MM.1S (cell line): Measurements from ENCODE around the gene SLIT3.
A peak's percentile ranks its signal among the peaks of the same experiment; 100 is the strongest.

Experiments used
- DNase-seq: peaks from one replicate; pipeline ENCODE4 v3.0.0-alpha.2; 2015
- H2AFZ ChIP-seq: fragments of 300-600 bp; sonication (generic); 2 replicates; pipeline ENCODE4 v1.6.0; 2016; ENCODE audit warnings: antibody characterized with exemption, low read length
- H3F3A ChIP-seq: fragments of 300-600 bp; sonication (generic); 2 replicates; pipeline ENCODE4 v1.6.1; 2016; ENCODE audit warnings: mild to moderate bottlenecking, antibody characterized with exemption, low read length, moderate library complexity, mixed read lengths; ENCODE audit not compliant: insufficient read depth
- H3K27ac ChIP-seq: fragments of 300-600 bp; sonication (generic); 2 replicates; pipeline ENCODE4 v1.5.1; 2016; ENCODE audit warnings: mild to moderate bottlenecking, low read length
- H3K27me3 ChIP-seq: fragments of 300-600 bp; sonication (generic); replicated peaks from 2 replicates; pipeline ENCODE4 v1.6.0; 2016; ENCODE audit warnings: low read length; ENCODE audit not compliant: insufficient read depth
- H3K36me3 ChIP-seq: fragments of 300-600 bp; sonication (generic); replicated peaks from 2 replicates; pipeline ENCODE4 v1.6.1; 2016; ENCODE audit warnings: mild to moderate bottlenecking, low read length, mixed read lengths; ENCODE audit not compliant: insufficient read depth
- H3K4me1 ChIP-seq: fragments of 300-600 bp; sonication (generic); 2 replicates; pipeline ENCODE4 v1.6.1; 2016; ENCODE audit warnings: low read length, mixed read lengths
- H3K4me2 ChIP-seq: fragments of 300-600 bp; sonication (generic); 2 replicates; pipeline ENCODE4 v1.6.0; 2016; ENCODE audit warnings: low read depth, low read length
- H3K4me3 ChIP-seq: fragments of 300-600 bp; sonication (generic); 2 replicates; pipeline ENCODE4 v1.5.1; 2016; ENCODE audit warnings: low read length, mixed read lengths
- H3K79me2 ChIP-seq: fragments of 300-600 bp; sonication (generic); 2 replicates; pipeline ENCODE4 v1.6.1; 2016; ENCODE audit warnings: mixed run types, low read length, mixed read lengths
- H3K9ac ChIP-seq: fragments of 300-600 bp; sonication (generic); 2 replicates; pipeline ENCODE4 v1.6.1; 2016; ENCODE audit warnings: low read length, mixed read lengths
- H3K9me2 ChIP-seq: fragments of 300-600 bp; sonication (generic); replicated peaks from 2 replicates; pipeline ENCODE4 v1.6.1; 2016; ENCODE audit warnings: mild to moderate bottlenecking, low read length, mixed read lengths; ENCODE audit not compliant: insufficient read depth
- H3K9me3 ChIP-seq: fragments of 300-600 bp; sonication (generic); replicated peaks from 2 replicates; pipeline ENCODE4 v1.6.1; 2016; ENCODE audit warnings: mild to moderate bottlenecking, low read length, mixed read lengths; ENCODE audit not compliant: insufficient read depth
- H4K20me1 ChIP-seq: fragments of 300-600 bp; sonication (generic); 2 replicates; pipeline ENCODE4 v1.6.1; 2016; ENCODE audit warnings: mild to moderate bottlenecking, low read length, moderate library complexity, mixed read lengths; ENCODE audit not compliant: insufficient read depth
- EZH2 ChIP-seq: fragments of 300-600 bp; sonication (generic); optimal IDR thresholded peaks from 2 replicates; pipeline ENCODE3; 2017; ENCODE audit warnings: low read depth, mild to moderate bottlenecking, antibody characterized with exemption, low read length, mixed read lengths
- EZH2phosphoT487 ChIP-seq: fragments of 300-600 bp; sonication (generic); IDR thresholded peaks from 2 replicates; pipeline ENCODE4 v1.6.1; 2018; ENCODE audit warnings: antibody characterized with exemption, low read length
- TF ChIP-seq, protein P1 (sequence below): fragments of 300-600 bp; sonication (generic); IDR thresholded peaks from 2 replicates; pipeline ENCODE4 v1.5.1; 2016; ENCODE audit warnings: antibody characterized with exemption, low read length, mixed read lengths

The SLIT3 gene

DNA sequence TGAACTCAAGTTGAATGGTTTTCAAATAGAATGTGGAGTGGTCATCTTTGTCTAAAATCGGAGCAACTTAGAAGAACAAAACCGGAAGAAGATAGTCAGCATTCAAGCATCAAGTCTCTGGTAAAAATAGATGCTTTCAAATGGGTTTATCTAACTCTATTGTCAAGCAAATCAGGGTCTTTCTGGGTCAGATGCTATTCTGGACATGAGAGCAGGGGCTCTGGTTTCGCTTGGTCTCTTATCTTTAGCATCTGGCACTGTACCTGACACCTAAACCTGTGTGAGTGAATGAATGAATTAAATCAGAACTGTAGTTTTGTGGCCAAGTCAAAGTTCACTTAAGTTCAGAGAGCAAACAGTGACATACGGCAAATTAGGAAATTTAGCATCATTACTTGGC lies 173.5 kb downstream of the SLIT3 start:
- Histone ChIP-seq H3K9me2 (no peaks in the 10 kb centered on the region), H3K4me3 (0 out of 2 replicates have a peak overlapping the region, but pooled peaks have one; percentile 21), H3K9ac (peak overlapping the region; percentile 16; the same call in 1 of the 2 replicates), H3K4me1 (peaks cover 35% of the 10 kb centered on the region), H2AFZ (peak overlapping the region; percentile 8), H3K36me3 (no peaks in the 10 kb centered on the region), H3F3A (peaks cover 11% of the 10 kb centered on the region), H4K20me1 (no peaks in the 10 kb centered on the region), H3K27ac (peak overlapping the region; percentile 78; the same call in 1 of the 2 replicates), H3K79me2 (no peaks in the 10 kb centered on the region), H3K9me3 (no peaks in the 10 kb centered on the region), H3K27me3 (no peaks in the 10 kb centered on the region), H3K4me2 (peak overlapping the region; percentile 74)
- no peak for TF ChIP-seq EZH2phosphoT487
- TF ChIP-seq, protein P1, sequence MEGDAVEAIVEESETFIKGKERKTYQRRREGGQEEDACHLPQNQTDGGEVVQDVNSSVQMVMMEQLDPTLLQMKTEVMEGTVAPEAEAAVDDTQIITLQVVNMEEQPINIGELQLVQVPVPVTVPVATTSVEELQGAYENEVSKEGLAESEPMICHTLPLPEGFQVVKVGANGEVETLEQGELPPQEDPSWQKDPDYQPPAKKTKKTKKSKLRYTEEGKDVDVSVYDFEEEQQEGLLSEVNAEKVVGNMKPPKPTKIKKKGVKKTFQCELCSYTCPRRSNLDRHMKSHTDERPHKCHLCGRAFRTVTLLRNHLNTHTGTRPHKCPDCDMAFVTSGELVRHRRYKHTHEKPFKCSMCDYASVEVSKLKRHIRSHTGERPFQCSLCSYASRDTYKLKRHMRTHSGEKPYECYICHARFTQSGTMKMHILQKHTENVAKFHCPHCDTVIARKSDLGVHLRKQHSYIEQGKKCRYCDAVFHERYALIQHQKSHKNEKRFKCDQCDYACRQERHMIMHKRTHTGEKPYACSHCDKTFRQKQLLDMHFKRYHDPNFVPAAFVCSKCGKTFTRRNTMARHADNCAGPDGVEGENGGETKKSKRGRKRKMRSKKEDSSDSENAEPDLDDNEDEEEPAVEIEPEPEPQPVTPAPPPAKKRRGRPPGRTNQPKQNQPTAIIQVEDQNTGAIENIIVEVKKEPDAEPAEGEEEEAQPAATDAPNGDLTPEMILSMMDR = no peak
- no peak for TF ChIP-seq EZH2
- peak; percentile 92 for DNase-seq

DNA sequence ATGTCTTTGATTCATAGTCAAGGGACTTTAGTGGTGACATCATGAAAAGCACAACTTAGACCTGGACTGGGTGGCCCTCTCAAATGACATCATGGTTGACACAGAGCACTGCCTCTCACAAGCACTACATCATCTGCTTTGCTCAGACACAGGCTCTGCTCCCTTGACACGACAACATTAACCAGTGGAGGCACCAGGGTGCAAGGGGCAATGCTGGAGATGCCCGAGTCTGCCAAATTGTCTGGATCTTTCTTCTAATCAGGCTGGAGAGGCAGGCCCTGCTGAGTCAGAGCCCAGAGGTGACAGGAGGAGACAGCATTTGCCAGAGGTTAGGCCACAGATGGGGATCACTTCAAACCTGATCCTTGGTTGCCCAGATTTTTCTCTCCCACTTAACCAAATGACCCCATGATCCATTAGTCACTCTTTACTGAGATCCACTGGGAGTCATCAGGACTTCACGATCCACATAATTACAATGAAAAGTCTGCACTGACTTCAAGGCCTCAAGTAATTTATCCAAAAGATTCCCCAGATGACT lies 174.4 kb downstream of the SLIT3 start:
- TF ChIP-seq EZH2 (no peak), EZH2phosphoT487 (no peak)
- TF ChIP-seq, protein P1 = no peak

GRCh38 chr5:169125571-169125970 lies 175.4 kb downstream of the SLIT3 start:
- H3K4me1 ChIP-seq = peaks cover 25% of the 10 kb centered on the region
- no peaks in the 10 kb centered on the region for H4K20me1 ChIP-seq
- no peaks in the 10 kb centered on the region for H3K79me2 ChIP-seq
- H3K27me3 ChIP-seq = no peaks in the 10 kb centered on the region
- H3F3A ChIP-seq = peaks cover 11% of the 10 kb centered on the region
- H2AFZ ChIP-seq = no peak overlapping the region
- no peak for DNase-seq
- H3K4me2 ChIP-seq = no peak overlapping the region
- H3K27ac ChIP-seq = no peak overlapping the region
- no peaks in the 10 kb centered on the region for H3K9me3 ChIP-seq
- H3K36me3 ChIP-seq = no peaks in the 10 kb centered on the region
- no peak for TF ChIP-seq EZH2phosphoT487
- no peak for TF ChIP-seq EZH2
- TF ChIP-seq, protein P1 = no peak
- H3K9me2 ChIP-seq = no peaks in the 10 kb centered on the region
- H3K9ac ChIP-seq = no peak overlapping the region
- H3K4me3 ChIP-seq = no peak overlapping the region

More for the DNA sequence above, 174.4 kb downstream of the SLIT3 start:
- Histone ChIP-seq H3K4me1 (peaks cover 26% of the 10 kb centered on the region), H3K27ac (peak overlapping the region; percentile 78; the same call in 1 of the 2 replicates), H3K79me2 (no peaks in the 10 kb centered on the region), H3K36me3 (no peaks in the 10 kb centered on the region), H3F3A (peaks cover 11% of the 10 kb centered on the region), H2AFZ (peak overlapping the region; percentile 8; the same call in 1 of the 2 replicates), H3K27me3 (no peaks in the 10 kb centered on the region), H3K9ac (no peak overlapping the region), H4K20me1 (no peaks in the 10 kb centered on the region), H3K9me2 (no peaks in the 10 kb centered on the region), H3K4me2 (peak overlapping the region; percentile 74), H3K9me3 (no peaks in the 10 kb centered on the region), H3K4me3 (no peak overlapping the region)
- DNase-seq = no peak
